ENCODE results near the gene ELK1. TPM values are rescaled to one million over a fixed set of nuclear protein-coding genes. Genes with fewer than 3 reads are reported as not detected.

ELK1 gene
- total and polyA plus RNA-seq, 2 of the 4 experiments (the other 2 are of a cell fraction), result 10.0 to 24.3 TPM

- no peak overlapping the region for H2BK120ac ChIP-seq (ENCODE audit: low read depth, low read length)
- BruUV-seq (replicated peaks), result no TSS peak
Measured at GRCh38 chrX:47618923-47619485, 31.4 kb downstream of the ELK1 start.

More at GRCh38 chrX:47618923-47619485, 31.4 kb downstream of the ELK1 start:
- no peak overlapping the region for H4K5ac ChIP-seq (ENCODE audit: low read depth, low read length)
- H3K9me1 ChIP-seq (ENCODE audit: insufficient read depth, low read length), result no peaks in the 10 kb centered on the region
- H3K36me3 ChIP-seq (ENCODE audit: control insufficient read depth, insufficient read depth, low read length), result no peaks in the 10 kb centered on the region
- dilution Hi-C loops (cut with HindIII; ENCODE audit: low sequenced_read_pairs, unreplicated experiment), result no loop called here
- in situ Hi-C loops (cut with MboI; ENCODE audit: low sequenced_read_pairs), result no loop called here
- H2AK9ac ChIP-seq (replicated peaks; ENCODE audit: low read depth, low read length, poor library complexity), result no peak overlapping the region
- no peak overlapping the region for H3K23ac ChIP-seq (ENCODE audit: low read depth, low read length)
- 63% methylated on average over 8 of the region's 32 CpGs; no CpG with 5 or more reads in 1 of the 2 experiments for WGBS, 2 experiments (ENCODE audit: extremely low coverage in 2 of 2, insufficient read length in 1 of 2)
- ATAC-seq (ENCODE audit: low read depth), result no peak
- intact Hi-C loops (cut with micrococcal nuclease), result no loop called here
- no peak overlapping the region for H3K27ac ChIP-seq (ENCODE audit: insufficient read depth, low read length)
- no peak overlapping the region for H2BK20ac ChIP-seq (ENCODE audit: low read depth, low read length)
- no peak overlapping the region for H2BK5ac ChIP-seq (ENCODE audit: low read depth, low read length, poor library complexity, severe bottlenecking)
- ChIA-PET CTCF (no interaction called here), POLR2A (ENCODE audit: unreplicated experiment) (no interaction called here)
- no peaks in the 10 kb centered on the region for H3K79me1 ChIP-seq (ENCODE audit: low read depth in 1 of 2, low read length in 2 of 2)
- no peak for TF ChIP-seq NFE2L2 (IDR thresholded peaks at IDR 0.05; ENCODE audit: low read depth, low read length)
- no peak for TF ChIP-seq SMC3 (IDR thresholded peaks at IDR 0.05; ENCODE audit: low read depth, low read length)
- H2AK5ac ChIP-seq (ENCODE audit: low read depth, low read length), result no peak overlapping the region
- H2AFZ ChIP-seq (replicated peaks; ENCODE audit: low read length, poor library complexity), result no peak overlapping the region
- H3K4me3 ChIP-seq (ENCODE audit: insufficient read depth, low read depth, low read length), result no peak overlapping the region
- no peak overlapping the region for H3K18ac ChIP-seq (ENCODE audit: low read depth, low read length)
- H3K4me1 ChIP-seq (ENCODE audit: control insufficient read depth, insufficient read depth, low read length), result no peaks in the 10 kb centered on the region
- H4K20me1 ChIP-seq (ENCODE audit: insufficient read depth, low read length), result 0 out of 2 replicates have a peak, but pooled peaks cover under 1% of the 10 kb centered on the region
- no peak overlapping the region for H3K4ac ChIP-seq (ENCODE audit: low read depth, low read length)
- H3K9ac ChIP-seq (ENCODE audit: low read depth, low read length), result no peak overlapping the region
- DNase-seq, result no peak
- no peak overlapping the region for H2BK15ac ChIP-seq (ENCODE audit: low read depth, low read length)
- no peak overlapping the region for H3K4me2 ChIP-seq (ENCODE audit: low read depth, low read length)
- H3K27me3 ChIP-seq (ENCODE audit: control insufficient read depth, insufficient read depth, low read length), result peaks cover 7% of the 10 kb centered on the region; the same call in 1 of the 2 replicates
- no peak overlapping the region for H4K8ac ChIP-seq (ENCODE audit: low read depth in 2 of 2, low read length in 2 of 2)
- no peak overlapping the region for H3K56ac ChIP-seq (ENCODE audit: extremely low read depth, insufficient read depth, low read length)
- no peak overlapping the region for H4K91ac ChIP-seq (ENCODE audit: insufficient read depth, low read depth, low read length)
- H3K14ac ChIP-seq (replicated peaks; ENCODE audit: low read depth, low read length), result no peak overlapping the region
- H3K9me3 ChIP-seq (ENCODE audit: control insufficient read depth, insufficient read depth, low read length), result no peaks in the 10 kb centered on the region

Data from IMR-90 (cell line).